Activated CD8-positive, alpha-beta memory T cell treated with anti-CD3 and anti-CD28 coated beads for 36 hours (primary cell): ENCODE results near the gene PTPRN2. TPM values are rescaled to one million over a fixed set of nuclear protein-coding genes. Genes with fewer than 3 reads are reported as not detected.

ENCODE experiments used
- CTCF ChIA-PET: fragments of 350-600 bp; sonication (Branson Sonifier 250); formaldehyde crosslinking; loops from one replicate; lab custom pipeline; 2021; ENCODE audit warnings: antibody characterized with exemption; lab: Charles Lee
- POLR2A ChIA-PET: fragments of 350-600 bp; sonication (Branson Sonifier 250); formaldehyde crosslinking; loops from one replicate; lab custom pipeline; 2021; ENCODE audit warnings: antibody characterized with exemption; lab: Charles Lee
- total RNA-seq, 2 experiments: library from RNA; stranded (reverse); gene quantifications; one replicate each; pipeline ENCODE4 v1.2.3, GENCODE V29; 2021

The PTPRN2 gene
- total RNA-seq, 2 experiments from 2014 or later, result 0.36 to 0.44 TPM

- ChIA-PET POLR2A (no interaction called here), CTCF (no interaction called here)
These were observed 1001.1 kb downstream of the PTPRN2 start for GRCh38 chr7:157586426-157586955.

- ChIA-PET CTCF (no interaction called here), POLR2A (no interaction called here)
These were observed 1002.3 kb downstream of the PTPRN2 start for GRCh38 chr7:157585113-157585861.

DNA sequence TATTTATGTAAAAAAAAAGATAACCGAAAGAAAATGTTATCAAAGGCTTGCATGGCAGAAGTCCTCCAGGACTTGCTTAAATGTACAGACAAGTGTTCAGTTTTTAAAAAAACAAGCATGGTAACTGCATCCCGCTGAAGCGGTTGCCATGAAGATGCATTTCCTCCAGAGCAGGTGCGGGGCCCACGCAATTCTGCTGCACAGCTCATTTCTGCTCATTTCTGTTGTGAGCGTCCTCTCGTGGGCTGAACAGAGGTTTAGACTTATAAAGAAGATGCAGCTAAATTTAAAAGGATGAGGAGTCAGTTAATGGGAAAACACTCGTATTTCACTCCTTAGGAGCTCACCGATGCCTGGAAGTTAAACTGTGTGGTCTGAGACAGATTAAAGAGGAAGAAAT, 1003.2 kb downstream of the PTPRN2 start:
- POLR2A ChIA-PET, result no interaction called here
- CTCF ChIA-PET, result no interaction called here

- ChIA-PET CTCF (no interaction called here), POLR2A (no interaction called here)
These were observed 1005.9 kb downstream of the PTPRN2 start for GRCh38 chr7:157581740-157582139.

DNA sequence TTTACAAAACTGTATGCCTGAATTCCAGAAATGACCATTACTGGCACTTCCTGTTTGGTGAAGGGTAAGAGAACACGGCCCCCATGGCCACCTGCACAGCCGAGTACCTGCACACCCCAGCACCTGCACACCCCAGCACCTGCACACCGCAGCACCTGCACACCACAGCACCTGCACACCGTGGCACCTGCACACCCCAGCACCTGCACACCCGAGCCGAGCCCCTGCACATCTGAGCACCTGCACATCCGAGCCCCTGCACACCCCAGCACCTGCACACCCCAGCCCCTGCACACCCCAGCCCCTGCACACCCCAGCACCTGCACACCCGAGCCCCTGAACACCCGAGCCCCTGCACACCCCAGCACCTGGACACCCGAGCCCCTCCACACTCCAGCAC, 1007.3 kb downstream of the PTPRN2 start:
- CTCF ChIA-PET, result no interaction called here
- POLR2A ChIA-PET, result no interaction called here

DNA sequence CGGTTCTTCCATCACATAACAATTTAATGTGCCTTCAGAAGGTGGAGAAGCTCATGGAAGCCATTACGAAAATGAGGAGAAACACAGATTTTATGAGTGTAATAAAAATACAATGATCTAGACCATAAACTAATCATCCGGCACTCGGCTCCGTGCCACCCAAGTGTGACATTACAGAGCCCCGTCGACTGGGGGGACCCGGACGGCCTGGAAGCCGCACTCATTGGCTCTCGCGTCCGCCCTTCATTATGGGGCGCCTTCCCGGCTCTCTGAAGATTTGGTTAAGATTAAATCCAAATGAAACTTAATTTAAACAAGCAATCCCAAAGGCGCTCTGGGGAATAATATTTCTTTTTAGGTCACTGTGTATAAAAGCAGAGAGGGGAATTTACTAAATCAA, 1008.2 kb downstream of the PTPRN2 start:
- POLR2A ChIA-PET, result no interaction called here
- CTCF ChIA-PET, result no interaction called here

DNA sequence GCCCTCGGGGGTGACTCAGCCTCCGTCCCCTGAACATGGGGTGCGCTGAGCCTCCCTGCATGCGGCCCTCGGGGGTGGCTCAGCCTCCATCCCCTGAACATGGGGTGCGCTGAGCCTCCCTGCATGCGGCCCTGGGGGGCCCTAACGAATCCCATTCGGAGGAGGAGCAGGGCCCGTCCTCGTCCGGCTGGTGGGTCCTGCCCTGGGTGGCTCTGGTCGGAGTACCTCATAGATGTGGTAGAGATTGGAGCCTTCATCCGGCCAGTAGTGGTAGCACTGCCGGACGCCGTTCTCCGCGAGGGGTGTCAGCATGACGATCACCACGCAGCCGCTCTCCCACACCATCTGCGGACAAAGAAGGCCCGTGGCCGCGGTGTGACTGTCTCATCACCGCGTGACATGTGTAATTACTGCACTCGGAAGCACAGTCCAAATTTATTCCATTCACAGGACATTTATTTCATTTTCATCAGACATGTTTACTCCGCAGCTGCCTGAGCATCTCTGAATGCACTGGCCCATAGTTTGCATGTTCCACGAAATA, 1009.8 kb downstream of the PTPRN2 start:
- CTCF ChIA-PET, result no interaction called here
- POLR2A ChIA-PET, result no interaction called here

DNA sequence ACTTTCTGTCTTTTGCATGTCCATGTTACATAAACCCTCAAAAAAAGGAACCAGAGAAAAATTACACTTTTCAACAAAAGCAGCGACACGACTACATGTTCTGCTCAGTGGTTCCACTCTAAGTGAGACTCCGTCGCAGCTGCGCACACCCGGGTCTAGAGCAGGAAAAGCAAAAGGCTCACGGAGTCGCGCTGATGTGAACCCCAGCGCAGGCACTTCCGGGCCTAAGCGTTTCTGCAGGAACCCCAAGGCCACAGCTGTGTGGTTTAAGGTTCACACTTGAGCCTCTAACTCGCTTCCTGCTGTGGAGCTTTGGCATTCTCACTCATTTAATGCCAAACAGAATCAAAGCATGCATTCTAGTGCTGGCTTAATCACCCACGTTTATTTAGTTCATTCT, 1010.6 kb downstream of the PTPRN2 start:
- CTCF ChIA-PET, result no interaction called here
- POLR2A ChIA-PET, result no interaction called here

- CTCF ChIA-PET, result no interaction called here
- POLR2A ChIA-PET, result no interaction called here
These were observed 1011.2 kb downstream of the PTPRN2 start for GRCh38 chr7:157576415-157576814.

- CTCF ChIA-PET, result no interaction called here
- POLR2A ChIA-PET, result no interaction called here
These were observed 1011.8 kb downstream of the PTPRN2 start for GRCh38 chr7:157575777-157576176.

- CTCF ChIA-PET, result no interaction called here
These were observed 1012.6 kb downstream of the PTPRN2 start for GRCh38 chr7:157574914-157575586.

GRCh38 chr7:157574120-157574825, 1013.4 kb downstream of the PTPRN2 start:
- CTCF ChIA-PET, result no interaction called here
- POLR2A ChIA-PET, result no interaction called here

More at GRCh38 chr7:157574914-157575586, 1012.6 kb downstream of the PTPRN2 start:
- POLR2A ChIA-PET, result no interaction called here

DNA sequence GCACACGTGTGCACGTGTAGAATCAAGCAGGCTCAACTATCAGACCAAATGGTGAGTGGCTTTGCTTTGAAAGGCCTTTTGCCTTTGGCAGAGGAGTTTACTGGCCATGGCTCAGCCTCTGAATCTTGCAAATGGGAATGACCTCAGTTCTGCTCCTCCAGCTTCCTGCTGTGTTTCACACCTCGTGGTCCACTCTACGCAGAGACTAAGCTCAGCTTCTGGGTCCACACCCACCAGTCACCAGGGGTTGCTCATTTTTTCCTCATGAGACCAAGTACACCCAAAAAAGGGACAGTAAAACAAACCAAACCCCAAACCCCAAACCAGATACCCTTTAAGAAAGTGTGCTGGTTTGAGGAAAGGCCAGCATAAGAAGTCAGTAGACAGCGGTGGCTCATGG, 1014.4 kb downstream of the PTPRN2 start:
- ChIA-PET POLR2A (no interaction called here), CTCF (no interaction called here)

DNA sequence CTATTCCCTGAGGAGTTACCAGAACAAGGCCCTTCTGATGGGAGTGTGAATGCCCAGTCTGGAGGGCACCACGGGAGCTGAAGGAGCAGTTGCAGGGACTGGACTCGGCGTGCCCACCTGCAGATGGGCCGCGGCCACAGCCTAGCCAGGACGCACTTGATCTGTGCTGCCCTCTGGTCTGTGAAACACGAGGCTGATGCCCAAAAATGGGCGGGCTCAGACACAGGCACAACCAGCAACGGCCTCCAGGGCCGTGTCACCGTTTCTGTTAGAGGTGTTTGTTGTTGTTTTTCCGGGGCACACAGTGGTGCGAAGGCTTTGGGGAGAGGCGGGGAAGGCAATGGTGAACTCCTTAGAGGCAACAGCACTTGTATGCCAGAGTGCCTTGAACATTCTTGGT, 1015.0 kb downstream of the PTPRN2 start:
- POLR2A ChIA-PET, result no interaction called here
- CTCF ChIA-PET, result no interaction called here

GRCh38 chr7:157570531-157571200, 1017.0 kb downstream of the PTPRN2 start:
- ChIA-PET POLR2A (interaction anchor here (0.7 kb wide), 1 partner anchor 19 kb away, joined by 11 read pairs; no protein-coding TSS in a partner anchor), CTCF (no interaction called here)

- ChIA-PET CTCF (no interaction called here), POLR2A (no interaction called here)
These were observed 1017.7 kb downstream of the PTPRN2 start for GRCh38 chr7:157569967-157570366.

DNA sequence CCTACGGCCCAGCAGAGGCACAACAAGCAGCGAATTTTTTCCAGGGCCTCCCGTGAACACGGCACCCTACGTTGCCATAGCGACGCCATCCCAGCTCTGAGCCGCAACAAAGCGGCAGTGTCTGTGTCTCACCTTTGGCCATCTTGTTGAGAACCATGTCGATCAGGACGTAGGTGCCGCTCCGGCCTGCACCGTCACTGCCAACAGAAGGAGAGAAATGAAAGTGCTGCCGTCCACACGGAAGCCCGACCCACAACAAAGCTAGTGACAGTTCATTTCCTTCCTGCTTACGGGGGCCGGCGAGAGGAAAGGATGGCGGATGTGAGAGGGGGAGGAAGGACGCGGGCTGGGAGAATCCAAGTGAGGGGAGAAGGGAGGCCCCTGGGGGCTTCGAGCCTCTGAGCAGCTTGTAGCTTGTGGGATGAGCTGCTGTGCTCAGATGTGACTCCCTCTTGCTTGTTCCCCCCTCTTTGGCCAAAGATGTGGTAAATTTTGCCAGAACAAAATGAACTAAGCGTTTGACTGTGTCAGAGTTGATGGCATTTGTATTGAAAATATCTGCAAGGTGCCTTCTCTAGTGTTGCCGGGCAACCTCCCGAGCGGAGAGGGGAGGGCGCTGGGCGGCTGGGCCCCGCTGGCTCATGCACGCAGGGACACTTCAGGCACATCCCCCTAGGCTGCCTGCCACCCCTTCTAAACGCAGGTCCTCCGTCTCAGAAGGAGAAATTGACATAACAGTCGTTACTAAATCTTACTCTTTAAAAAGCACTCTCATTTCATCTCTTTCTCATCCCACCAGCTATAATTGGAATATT, 1018.6 kb downstream of the PTPRN2 start:
- POLR2A ChIA-PET, result no interaction called here
- CTCF ChIA-PET, result no interaction called here

DNA sequence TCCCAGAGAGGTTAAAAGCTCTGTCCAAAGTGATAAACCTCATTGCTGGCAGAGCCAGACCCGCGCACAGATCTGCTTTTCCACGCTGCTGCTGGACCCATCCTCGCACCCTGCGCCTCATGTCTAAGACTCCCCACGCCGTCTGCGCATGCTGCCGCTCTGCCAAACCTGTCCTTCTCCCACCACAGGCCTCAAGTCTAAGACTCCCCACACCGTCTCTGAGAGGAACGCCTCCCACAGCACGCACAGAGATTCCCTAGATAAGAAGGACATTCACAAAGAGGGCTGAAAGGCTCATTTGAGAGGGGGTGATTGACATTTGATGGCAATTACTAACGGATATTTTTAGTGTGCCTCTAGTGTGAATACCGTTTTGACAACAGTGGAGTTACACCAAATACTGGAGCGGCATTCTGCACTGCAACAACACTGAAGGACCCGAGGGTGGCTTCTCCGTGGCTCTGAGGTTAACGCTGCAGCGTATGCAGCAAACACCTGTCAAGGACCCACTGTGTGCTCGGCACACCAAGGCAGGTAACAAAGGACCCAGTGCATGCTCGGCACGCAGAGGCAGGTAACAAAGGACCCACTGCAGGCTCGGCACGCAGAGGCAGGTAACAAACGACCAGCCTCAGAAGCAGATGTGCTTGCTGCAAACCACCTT, 1019.4 kb downstream of the PTPRN2 start:
- ChIA-PET CTCF (no interaction called here), POLR2A (no interaction called here)
